Activated gamma-delta T cell treated with Interleukin-2 at 50 U/mL for 16 hours (primary cell): ENCODE results near the gene PEG3.

ENCODE experiments used
- DNase-seq: peaks from one replicate; pipeline ENCODE4 v3.0.0-alpha.2; 2020

Gene PEG3

GRCh38 chr19:56806639-56807038, 33.9 kb downstream of the PEG3 start:
- DNase-seq, result no peak
